8988T (cell line): Measurements from ENCODE around the gene PAIP2.
A peak's percentile ranks its signal among the peaks of the same experiment; 100 is the strongest.
"Not testable (repeated sequence)": the region's sequence is repeated elsewhere in the genome, so short reads cannot be mapped to it uniquely, and the experiment has no call there.

ENCODE experiments used
- DNase-seq: peaks from one replicate; pipeline ENCODE4 v3.0.0; 2011

The PAIP2 gene

DNA sequence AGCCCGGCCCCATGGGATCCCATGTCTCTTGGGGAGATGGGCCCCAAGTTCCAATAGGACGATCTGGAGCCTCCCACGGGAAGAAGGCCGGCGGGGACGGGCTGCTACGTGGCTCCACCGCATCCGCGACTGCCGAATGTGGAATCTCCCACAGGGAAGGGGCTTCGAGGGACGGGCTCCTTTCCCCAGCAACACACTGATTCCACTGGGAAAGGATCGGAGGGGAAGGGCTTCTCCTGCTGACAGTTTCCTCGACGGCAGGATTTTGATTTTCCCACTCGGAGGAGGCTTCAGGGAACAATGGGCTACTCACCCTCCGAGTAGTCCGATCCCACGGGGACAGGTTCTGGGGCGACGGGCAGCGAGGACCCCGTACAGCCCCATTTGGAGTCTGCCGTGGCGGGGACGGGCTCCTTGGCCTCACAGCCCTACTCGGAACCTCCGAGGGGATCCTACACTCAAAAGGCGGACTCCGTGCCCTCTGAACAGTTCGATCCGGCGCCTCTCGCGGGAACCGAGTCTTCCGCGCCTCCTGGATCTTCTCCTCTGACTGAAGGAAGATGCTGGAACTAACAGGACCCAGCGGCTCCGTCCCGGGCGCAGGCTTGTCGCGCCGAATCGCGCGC, 52.0 kb downstream of the PAIP2 start:
- DNase-seq, result no peak

DNA sequence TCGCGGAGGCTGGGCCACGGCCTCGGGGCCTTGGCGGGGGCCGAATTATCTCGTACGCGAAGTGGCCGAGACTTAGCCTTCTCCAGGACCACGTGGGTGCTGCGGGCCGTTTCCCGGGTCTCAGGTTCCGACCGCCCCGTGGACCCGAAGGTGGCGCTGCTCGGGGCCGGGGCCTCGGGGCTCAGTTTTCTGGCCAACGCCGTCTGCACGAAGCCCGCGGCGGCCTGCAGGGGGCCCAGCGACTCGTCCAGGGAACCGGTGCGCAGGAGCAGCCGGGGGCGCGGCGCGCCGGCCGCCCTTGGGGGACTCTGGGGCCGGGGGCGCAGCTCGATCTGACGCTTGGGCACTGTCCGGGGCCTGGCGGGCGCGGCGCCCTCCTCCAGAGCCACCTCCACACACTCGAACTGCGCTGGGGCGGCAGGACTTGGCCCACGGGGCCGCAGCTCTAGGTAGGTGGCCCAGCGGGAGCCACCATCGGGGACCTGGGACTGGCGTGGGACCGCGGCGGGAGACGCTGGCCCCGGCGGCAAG, 52.5 kb downstream of the PAIP2 start:
- DNase-seq, result no peak

DNA sequence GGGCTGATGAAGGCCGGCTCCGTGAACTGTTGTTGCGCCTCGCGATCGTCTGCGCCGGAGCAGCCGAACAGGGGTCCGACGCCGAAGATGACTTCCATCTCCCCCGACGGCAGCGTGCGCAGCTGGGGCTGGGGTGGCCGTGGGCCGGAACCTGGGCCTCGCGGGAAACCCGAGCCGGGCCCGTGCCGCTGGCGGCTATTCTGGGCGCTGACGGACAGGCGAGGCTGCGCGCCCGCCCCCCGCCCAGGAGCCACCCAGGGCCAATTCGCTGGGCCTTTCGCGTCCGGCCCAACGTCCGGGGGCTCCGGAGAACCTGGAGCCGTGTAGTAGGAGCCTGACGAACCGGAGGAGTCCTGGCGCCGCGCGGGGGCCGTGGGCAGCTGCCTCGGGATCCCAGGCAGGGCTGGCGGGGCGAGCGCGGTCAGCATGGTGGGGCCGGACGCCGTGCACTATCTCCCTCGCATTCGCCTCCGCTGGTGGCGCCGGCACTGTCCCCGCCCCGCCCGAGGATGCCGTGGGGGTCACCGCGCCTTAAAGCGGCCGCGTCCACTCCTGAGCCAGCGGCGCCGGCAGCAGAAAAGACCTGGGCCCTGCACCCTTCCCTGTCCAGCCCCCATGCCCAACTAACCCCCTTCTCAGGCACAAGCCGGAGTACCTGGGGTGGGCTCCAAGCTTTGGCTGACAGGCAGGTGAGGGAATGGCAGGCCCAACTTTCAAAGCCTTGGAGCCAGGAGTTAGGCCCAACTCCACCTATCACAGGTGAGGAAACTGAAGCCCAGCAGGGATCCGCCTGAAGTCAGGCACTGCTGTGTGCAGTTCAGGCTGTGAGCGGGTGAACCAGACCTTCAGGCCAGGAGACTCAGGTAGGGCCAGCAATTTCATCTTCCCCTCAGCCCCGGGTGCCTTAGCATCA, 53.3 kb downstream of the PAIP2 start, which contains the start of gene PROB1:
PROB1 (minus strand) TSS at position 451 of the 913 bp plus-strand sequence; CDS start at position 428, 23 bp downstream.
- no peak for DNase-seq

GRCh38 chr5:139395844-139396640, 54.4 kb downstream of the PAIP2 start:
- DNase-seq, result no peak

- DNase-seq, result no peak
Measured at GRCh38 chr5:139396691-139397090, 55.0 kb downstream of the PAIP2 start.

DNA sequence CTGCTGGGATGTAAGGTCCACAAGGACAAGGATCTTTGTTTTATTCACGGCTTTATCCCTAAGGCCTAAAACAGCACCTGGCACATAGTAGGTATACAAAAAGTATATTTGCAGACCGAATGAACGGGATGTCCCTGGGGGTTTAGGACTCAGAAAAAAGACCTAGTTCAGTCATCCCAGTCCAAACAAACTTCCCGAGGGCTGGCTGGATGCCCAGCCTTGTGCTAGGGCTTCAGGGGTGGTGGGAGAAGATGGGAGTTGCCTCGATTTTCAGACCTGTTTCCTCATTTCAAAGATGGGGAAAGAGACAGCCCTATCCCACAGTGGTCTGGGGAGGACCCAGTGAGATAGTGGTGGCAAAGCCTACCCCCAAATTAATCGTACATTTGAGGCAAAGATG, 56.3 kb downstream of the PAIP2 start:
- no peak for DNase-seq

DNA sequence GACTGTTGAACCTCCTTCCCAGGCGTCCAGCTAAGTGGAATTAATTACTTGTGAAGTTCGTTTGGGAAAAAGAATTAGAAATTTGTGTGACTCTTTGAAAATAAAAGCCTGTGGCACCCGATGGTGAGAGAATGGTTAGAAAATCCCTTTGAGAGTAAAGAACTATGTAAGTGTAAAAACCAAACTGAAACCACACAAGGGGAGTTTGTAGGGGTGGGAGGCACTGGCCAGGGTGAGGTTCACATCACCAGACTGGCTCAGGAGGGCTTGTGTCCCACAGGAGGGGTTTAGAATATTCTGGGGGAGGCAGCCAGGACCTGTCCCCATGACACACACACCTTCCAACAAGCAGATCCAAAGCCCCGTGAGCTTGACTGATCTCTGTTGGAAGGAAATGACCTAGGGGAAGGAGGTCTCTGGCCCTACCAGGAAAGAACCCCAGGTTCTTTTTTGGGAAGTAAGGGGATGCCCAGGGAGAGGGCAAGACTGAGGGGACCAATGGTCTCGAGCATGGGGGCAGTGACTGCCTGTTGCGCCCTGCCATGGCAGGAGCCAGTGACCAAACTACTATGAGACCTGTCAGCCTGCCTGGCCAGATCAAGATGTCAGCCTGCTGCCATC, 58.0 kb downstream of the PAIP2 start:
- no peak for DNase-seq

DNA sequence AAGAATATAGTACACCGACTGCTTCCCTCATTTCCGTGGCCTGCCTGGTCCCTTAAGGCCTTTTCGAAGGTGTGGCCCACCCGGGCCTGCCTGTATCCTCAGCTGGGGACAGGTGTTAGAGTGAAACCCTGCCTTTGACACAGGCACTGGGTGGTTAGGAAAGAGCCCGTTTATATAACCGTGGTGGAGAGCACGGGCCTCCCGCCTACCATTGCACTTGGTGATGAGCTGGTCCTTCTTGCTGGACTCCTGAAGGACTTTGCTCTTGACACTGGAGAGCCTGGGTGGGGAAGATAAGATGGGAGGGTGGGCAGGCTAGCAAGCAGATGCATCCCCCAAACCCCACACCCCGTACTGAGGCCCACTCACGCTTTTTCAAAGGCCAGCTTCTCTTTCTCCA, 59.9 kb downstream of the PAIP2 start:
- DNase-seq, result no peak

- DNase-seq, result no peak
Measured at GRCh38 chr5:139402561-139403158, 61.0 kb downstream of the PAIP2 start.

GRCh38 chr5:139403418-139403786, 61.7 kb downstream of the PAIP2 start:
- no peak for DNase-seq

DNA sequence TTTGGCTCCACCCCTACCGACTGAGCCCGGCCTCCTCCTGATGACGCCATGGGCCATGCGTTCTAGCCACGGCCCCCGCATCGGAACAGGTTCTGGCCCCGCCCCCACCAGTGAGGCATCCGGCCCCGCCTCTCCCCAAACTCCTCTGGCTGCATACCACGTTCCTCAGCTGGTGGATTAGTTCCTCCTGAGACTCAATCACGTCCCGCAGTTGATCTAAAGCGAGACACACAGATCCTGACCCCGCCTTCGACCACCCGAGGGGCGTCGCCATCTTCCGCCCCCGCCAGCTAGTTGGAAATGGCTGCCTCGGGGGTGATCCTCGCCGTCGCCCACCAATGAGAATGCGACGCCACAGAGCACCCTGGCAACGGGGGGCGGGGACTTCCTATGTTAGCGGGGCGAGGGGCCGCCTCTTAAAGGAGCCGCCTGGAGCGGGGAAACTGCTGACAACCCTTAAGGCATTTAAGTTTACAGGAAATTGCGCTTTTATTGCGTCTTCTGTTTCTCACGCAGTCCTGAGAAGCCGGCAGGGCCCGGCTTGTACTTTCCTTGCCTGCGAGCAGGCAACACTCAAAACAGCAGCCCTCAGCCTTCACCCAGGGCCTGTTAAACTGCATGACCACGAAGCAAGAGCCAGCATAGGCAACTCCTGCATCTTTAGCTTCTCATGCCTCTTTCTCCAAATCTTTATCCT, 62.3 kb downstream of the PAIP2 start, which contains the start of gene SPATA24:
SPATA24 (minus strand) TSS at position 303 of the 697 bp plus-strand sequence; CDS start at position 274, 29 bp downstream.
- DNase-seq, result peak; percentile 94

GRCh38 chr5:139404484-139404840, 62.8 kb downstream of the PAIP2 start:
- no peak for DNase-seq

GRCh38 chr5:139406963-139407362, 65.3 kb downstream of the PAIP2 start:
- no peak for DNase-seq

GRCh38 chr5:139407517-139407916, 65.9 kb downstream of the PAIP2 start:
- DNase-seq, result no peak

GRCh38 chr5:139408191-139408590, 66.5 kb downstream of the PAIP2 start:
- no peak for DNase-seq

GRCh38 chr5:139409116-139409515, 67.5 kb downstream of the PAIP2 start:
- DNase-seq, result not testable (repeated sequence)

DNA sequence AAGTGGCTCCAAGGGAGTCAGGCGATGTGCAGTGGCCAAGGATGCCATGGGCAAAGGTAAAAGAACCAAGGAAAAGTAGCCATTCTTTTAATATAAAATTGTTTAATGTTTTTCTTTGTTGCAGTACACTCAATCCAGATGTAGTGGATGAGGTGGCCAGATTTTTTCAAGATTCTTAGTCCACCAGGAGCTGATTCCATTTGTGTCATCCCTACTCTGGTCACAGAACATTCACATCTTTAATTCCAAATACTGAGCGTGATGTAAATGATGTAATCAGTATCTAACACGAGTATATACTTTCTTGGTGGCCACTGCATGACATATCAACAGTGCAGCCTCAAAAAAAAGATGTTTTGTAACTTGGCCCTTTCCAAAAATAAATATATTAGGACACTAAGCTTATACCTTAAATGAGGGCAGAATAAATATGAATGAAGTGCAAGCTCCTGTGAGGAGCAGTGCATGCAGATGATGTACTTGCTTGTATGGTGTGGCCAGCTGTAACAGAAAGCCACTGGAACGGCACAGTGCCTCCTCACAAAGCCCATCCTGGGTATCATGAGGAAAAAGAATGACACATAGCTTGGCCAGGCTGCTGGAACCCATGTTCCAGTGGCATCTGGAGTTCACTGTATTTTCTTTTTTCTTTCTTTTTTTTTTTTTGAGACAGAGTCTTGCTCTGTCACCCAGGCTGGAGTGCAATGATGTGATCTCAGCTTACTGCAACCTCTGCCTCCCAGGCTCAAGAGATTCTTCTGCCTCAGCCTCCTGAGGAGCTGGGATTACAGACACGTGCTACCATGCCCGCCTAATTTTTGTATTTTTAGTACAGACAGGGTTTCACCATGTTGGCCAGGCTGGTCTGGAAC, 68.7 kb downstream of the PAIP2 start:
- no peak for DNase-seq

DNA sequence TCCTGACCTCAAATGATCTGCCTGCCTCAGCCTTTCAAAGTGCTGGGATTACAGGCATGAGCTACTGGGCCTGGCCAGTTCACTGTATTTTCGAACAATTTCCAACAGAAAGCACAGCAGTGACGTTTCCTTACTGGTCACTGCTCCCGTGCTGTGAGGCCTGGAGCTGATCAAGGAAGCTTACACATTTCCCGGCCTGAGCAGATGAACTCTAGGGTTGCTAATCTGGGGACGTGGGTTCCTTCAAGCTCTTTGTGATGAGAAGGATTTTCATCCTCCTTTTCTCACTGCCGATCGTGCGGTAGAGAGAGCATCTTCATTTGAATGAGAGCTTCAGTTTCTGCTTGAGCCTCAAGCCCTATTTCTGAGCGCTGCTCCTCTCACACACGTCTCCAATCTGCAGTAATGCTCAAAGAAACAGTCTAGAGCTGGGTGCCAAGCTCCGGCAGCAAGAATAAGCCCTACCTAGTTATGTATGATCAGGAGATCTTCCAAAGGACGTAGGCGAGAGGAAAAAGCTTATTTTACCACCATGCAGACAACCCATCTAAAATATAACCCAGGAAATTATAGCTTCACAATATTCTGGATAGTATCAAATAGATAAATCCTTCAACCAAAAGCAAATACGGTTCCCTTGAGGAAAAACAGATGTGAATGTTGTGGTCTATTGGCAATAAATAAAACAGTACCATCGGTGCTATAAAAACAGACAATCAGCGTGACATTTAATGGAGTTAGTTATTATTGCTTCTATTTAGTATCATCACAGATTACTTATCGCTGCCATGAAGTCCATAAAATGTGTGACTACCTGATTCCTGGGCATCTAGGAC, 69.6 kb downstream of the PAIP2 start:
- DNase-seq, result no peak

DNA sequence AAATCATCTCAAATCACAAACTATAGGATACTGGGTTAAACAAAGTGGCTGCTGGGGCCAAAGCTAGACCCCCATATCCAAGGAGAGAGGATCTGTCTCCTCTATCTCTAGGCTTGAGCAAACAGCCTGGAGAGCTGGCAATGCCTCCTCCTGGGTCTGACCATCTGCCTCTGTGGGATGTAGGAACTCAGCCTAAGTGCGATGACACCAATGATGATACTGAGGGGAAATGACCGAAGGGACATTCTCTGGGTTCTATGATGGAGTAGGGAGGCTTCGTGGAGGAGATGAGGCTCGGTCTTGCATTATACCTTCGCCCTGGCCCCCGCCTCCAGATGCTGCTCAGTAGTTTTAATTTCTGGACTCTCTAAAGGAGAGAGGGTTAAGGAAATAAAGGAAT, 71.5 kb downstream of the PAIP2 start:
- DNase-seq, result no peak

DNA sequence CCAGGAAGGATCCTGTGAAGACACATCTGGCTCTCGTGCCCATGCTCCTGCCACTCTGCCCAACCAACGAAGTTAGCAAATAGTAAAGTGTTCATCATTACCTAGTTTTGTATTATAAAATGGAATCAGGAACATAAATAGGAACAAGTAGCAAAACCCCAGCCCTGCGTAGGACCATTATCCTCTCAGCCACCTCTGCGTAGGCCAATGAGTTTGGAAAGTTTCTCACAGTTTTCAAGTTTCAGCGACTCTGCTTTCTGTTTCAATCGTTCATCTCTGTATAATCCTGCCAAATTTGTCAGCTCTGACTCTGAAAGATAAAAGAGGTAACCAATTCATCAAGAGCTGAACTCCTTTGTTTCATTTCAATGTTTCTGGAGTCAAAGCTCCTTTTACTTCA, 72.3 kb downstream of the PAIP2 start:
- DNase-seq, result no peak
